Fibroblast of skin of left biceps (primary cell): ENCODE measurements around the gene VWA7.

Source experiments
- DNase-seq, 2 experiments: peaks; one replicate each; pipeline ENCODE4 v3.0.0-alpha.2; 2013; ENCODE audit warnings: low read depth in 2 of 2

Gene VWA7

DNA sequence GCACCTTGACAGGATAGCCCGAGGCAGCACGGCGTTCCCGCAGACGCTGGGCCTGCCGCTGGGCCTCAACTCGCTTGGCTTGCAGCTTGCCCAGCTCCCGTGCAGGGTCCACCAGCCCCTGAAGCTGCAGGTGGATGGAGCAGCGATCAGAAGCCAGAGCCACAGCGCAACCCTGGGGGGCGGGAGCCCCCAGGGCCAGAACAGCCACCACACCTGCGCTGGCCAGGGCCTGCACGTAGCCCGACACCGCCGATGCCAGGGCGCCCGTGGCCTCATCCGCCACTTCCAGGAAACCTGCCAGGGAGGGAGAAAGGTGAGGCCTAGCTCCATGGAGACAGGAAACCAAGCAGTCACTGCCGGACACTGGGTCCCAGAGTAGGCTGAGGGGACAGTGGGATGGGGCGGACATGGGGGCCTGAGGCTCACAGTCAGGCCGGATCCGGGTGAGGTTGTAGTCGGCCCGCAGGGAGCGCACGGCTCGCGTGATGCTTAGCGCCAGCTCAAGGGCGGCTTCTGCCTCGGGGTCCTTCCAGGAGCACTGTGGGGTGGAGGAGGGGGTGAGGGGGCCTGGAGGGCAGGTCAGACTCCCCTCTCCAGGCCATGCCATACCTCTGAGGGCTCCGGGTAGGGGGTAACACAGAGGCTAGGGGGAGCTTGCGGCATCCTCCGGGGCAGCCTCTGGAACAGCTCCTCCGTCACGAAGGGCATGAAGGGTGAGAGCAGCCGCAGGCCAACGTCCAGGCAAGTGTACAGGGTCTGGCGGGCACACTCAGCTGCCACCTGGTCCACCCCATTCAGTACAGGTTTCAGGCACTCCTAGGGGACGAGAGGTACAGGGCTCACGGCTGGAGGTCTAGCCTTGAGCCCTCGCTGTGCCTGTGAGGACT is 2.1 kb upstream of the VWA7 start:
- no peak for DNase-seq

DNA sequence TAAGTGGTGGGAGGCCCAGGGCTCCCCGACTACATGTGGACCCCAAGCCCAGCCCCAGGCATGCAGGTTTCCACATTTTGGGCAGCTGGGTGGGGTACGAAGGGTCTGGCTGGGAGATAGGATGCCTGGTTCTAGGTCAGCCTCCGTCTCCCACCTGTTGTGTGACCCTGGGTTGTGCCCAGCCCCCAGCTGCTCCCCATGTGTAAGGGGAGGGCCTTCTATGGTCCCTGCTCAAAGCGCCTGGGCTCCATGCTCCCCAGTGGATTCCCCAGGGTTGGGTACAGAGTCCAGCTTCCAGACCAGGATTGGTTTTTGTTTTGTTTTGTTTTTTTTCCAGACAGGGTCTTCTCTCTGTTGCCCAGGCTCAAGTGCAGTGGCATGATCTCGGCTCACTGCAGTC is 1.1 kb upstream of the VWA7 start:
- no peak for DNase-seq

DNA sequence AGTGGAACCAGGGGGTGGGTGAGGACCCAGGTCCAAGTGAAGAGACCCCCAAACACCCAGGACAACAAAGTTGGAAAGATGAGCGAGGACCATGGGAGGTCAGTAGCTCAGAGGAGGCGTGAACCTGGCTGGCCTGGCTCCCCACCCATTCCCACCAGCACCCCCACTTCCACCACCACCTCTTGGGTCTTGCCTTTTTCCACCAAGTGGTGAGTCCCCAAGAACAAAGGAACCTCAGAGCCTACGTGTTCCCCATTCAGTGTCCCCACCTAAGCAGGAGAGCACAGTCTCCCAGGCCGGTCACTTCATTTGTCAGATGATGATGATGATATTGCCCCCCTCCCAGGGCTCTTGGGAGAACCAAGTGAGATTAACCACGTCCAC is 531 bp upstream of the VWA7 start:
- DNase-seq = no peak

DNA sequence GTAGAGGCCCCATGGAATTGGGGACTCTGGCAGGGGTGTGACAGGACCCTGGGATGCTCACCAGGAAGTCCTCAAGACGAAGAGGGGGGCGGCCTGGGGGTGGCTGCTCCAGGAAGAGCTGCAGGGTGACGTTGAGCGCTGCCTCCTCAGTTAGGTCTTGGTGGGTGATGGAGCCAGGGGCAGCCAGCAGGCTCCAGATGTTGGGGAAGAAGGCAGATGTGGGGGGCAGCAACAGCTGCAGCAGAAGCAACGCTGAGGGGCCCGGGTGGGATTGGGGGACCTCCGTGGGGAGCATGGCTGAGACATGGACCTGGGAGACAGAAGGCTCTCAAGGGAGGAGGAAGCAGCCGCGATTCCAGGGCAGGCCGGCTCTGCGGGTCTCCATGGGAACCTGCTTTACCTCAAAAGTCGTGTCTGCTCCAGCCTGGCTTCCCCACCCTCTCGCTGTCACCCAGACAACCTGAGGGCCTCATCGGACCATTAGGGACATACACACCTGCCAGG is 591 bp downstream of the VWA7 start:
- no peak for DNase-seq

DNA sequence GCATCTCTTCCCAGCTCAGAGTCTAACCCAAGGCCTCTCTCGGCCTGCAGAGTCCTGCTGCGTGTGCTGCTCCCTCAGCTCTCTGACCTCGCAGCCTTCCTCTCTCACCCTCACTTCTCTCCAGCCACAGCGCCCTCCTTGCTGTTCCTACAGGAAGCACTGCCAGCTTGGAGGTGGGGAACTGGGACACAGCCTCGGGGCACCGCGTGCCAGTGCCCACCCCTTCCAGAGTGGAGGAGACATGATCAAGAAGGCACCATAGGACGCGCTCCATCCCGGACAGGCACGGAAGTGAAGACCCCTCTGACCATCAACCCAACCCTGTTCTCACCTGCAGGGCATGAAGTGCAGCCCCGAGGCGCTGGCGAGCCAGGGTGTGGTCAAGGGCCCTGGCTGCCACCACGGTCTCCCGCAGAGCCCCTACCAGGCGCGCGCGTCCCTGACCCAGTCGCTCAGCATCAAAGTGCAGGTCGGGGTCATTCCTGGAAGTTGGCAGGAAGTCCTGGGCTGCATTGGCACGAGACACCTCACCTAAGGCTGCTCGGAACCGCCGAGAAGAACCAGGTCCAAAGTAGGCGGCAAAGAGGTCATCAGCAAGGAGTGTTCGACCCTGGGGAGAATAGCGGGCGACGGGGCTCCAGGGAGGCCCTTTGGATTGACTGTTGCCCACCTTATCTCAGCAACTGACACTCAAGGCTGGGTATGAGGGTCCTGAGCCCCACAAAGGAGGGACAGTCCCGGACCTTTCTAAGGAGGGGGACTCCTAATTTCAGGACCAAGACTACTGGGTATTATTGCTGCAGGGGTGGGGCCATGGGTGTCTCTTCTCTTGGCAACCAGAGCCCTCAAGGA is 1.3 kb downstream of the VWA7 start:
- DNase-seq = no peak

DNA sequence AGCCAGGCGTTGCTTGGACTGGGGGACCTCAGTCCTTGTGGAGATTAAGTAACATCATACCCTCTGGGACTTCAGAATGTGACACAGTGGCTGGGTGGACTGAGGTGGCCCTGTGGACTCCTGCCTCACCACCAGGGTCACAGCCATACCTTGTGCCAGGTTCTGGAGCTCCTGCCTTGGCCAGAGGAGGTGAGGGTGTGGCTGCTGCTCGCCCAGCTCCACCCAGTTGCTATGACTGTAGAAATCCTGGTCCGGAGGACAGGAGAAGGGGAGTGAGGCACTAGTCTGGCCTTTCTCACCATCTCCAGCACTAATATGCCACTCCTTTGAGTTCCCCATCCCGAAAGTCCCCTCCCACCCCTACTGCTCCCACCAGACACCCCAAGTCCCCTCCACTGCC is 1.9 kb downstream of the VWA7 start:
- no peak for DNase-seq

DNA sequence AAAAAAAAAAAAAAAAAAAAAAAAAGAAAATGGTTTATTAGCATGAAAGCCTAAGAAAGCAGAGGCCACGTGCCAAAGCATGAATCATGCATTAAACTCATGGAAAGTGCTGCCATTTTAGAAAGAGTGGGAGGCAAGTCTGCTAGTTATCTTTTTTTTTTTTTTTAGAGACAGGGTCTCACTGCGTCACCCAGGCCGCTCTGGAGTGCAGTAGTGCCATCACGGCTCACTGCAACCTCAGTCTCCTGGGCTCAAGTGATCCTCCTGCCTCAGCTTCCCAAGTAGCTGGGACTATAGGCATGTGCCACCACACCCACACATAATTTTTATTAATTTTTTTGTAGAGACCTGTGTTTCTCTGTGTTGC is 5.2 kb downstream of the VWA7 start:
- no peak for DNase-seq

DNA sequence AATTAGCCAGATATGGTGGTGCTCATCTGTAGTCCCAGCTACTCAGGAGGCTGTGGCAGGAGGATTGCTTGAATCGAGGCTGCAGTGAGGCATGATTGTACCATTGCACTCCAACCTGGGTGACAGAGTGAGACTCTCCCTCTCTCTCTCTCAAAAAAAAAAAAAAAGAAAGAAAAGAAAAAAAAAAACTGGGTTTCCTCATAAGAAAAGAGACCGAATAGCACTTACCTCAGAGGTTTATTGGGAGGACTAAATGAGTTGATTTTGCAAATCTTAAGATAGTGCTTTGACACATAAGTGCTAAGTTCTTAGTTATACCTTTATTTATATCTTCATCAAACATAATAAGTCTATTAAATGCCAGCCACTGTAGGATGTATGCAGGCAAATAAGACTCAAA is 6.3 kb downstream of the VWA7 start:
- DNase-seq = no peak

DNA sequence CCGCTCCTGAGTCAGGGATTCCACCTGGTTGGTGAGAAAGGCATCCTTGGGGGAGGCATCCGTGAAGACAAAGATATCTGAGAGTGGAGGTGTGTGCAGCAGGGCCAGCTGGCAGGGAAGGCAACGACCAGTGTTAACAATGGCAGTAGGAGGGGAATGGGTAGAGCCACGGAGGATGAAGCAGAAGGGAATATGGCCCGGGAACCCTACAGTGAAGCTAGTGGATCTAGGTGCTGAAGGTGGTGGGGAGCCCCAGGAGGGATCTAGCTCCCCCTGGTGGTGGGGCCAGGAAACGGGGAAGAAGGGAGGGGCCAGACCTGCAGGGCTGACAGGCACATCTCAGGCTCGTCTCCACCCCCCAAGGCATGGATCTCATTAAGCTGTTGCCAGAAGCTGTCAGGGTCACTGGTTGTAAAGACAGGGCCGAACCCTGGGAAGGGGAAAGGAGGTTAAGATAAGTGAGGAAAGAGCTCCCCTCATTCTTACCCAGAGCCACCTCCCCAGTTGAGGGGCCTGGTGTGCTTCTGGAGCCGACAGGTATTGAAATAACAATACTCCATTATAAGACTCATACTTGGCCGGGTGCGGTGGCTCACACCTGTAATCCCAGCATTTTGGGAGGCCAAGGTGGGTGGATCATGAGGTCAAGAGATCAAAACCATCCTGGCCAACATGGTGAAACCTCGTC is 7.3 kb downstream of the VWA7 start:
- no peak for DNase-seq

DNA sequence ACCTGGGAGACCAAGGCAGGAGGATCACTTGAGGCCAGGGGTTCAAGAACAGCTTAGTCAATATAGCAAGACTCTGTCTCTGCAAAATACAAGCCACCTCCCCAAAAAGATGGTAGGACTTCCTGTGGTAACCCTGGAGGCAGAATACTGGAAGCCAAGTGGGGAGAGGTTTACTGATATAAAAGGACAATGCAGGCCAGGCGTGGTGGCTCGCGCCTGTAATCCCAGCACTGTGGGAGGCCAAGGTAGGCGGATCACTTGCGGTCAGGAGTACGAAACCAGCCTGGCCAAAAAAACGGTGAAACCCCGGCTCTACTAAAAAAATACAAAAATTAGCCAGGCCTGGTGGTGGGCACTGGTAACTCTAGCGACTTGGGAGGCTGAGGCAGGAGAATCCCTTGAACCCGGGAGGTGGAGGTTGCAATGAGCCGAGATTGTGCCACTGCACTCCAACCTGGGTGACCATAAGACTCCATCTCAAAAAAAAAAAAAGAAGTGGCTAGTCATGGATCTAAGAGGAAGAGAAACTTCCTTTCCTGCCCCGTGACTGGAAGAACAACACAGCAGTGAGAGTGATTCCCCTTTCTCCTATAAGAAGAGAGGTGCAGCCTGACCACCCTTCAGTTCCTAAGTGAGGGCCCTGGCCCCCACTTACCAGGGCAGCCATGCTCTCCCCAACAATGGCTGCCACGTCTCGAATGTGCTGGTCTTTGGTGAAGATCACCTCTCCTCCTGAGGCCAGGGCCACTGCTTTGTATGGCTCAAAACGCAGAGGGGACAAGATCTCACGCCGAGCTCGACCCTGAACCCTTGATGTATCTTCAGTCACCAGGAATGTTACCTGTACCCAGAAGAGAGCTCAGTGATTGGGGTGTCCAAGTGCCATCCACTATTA is 8.5 kb downstream of the VWA7 start:
- DNase-seq = no peak

DNA sequence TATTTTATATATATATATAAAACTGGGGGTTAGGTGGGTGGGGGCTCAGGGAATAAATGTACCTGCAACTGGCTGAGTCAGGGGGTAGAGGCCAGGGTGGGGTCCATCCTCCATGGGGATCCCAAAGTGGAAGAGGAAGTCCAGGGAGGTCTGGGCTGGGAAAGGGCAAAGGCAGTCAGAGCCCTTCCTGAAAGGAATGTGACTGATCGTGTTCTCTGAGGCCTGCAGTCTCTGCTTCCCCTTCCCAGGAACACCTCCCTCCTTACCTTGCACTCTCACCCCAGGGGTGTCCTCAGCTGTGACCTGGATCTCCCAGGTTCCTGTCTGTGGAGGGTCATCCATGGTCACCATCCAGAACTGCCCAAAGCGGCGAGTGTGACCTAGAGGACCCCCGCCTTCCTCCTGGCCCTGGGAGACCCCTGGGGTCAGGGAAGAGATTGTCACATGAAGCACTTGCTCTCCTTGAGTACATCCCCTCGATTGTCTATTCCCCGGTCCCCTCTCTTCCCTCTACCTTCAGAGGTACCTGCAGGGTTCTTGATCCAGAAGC is 10.0 kb downstream of the VWA7 start:
- DNase-seq = no peak

DNA sequence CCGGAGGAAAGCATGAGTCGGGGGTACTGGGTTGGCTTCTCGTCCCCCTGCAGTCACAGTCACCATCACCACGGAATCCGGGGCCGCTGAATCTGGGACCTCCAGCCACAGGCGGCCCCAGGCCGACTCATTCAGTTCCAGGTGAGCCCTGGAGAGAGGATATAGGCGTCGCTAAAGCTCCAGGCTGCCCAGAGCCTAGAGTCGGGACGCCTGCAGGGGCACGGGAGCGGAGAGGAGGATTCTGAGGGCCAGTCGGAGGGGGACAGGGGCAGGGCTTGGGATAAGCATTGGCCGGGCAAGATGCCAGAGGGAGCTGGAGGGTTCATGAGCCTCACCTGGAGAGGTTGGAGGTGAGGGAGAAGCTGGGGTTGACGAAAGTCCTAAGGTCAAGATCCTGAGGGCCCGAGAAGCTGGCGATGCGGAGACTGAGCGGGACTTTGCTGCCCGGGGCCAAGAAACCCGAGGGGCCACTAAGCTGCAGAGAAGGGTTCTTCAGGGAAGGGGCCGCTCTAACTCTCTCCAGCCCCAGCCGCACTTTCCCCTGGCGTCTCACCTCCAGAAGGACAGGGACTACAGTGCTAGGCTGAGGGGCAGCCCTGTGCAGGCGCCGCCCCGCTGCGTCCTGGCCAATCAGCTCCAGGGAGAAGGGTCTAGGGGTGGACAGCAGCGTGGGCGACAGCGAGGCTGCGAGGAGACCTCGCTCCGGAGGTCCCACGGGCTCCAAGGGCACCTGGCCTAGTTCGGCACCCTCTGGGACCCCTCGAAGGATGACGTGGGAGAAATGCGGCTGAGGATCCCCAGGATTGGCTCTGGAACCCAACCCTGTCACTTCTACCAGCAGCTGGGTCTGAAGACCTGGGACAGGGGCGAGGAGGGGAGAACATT is 11.0 kb downstream of the VWA7 start:
- no peak for DNase-seq

DNA sequence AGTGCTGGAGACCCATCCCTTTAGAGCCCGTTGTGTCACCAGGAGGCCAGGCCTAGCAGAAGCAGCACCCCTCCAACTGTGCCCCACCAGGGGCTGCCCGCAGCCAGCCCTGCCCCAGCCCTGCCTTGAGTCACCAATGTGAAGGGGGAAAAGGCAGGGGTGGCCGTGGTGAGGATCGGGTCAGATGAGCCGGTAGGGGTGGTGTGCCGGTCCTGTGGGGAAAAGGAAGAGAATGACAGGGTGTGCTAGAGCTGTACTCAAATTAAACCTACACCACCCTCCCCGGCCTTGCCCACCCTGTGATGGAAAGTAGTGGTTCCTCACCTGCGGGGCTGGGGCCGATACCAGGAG is 11.6 kb downstream of the VWA7 start:
- DNase-seq = no peak

DNA sequence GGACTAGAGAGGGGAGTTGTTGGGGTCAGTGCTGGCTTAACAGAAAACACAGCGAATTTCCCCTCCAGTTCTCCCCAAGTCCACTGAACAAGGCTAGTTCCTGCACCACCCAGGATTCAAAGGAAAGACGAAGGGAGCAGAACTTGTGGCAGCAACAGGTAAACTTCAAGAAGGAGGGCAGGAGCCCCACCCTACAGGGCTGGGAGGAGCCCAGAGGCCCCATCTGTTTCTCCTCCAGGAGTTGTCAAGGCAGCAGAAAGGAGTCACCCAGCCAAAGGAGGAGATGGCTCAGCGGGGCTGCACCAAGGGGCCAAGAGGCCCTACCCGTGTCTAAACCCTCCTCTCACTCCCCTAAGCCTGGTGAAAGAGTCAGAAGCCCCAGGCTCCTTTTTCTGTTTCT is 12.9 kb downstream of the VWA7 start:
- no peak for DNase-seq

DNA sequence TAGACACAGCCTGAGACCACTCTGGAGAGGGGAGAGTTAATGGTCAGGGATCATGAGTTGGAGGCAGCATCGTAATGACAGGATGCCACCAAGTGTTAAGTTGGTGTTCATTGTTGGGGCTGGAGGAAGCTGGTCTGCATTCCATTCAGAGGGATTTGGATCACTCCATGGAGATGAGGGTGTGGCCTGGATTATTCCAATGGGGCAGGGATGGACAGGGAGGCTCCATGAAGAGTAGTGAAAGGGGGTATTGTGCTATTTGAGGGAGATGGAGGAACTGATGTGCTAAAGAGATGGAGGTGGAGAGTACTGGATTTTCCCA is 13.5 kb downstream of the VWA7 start:
- peak in 1 of 2 experiments; percentile 17 for DNase-seq

DNA sequence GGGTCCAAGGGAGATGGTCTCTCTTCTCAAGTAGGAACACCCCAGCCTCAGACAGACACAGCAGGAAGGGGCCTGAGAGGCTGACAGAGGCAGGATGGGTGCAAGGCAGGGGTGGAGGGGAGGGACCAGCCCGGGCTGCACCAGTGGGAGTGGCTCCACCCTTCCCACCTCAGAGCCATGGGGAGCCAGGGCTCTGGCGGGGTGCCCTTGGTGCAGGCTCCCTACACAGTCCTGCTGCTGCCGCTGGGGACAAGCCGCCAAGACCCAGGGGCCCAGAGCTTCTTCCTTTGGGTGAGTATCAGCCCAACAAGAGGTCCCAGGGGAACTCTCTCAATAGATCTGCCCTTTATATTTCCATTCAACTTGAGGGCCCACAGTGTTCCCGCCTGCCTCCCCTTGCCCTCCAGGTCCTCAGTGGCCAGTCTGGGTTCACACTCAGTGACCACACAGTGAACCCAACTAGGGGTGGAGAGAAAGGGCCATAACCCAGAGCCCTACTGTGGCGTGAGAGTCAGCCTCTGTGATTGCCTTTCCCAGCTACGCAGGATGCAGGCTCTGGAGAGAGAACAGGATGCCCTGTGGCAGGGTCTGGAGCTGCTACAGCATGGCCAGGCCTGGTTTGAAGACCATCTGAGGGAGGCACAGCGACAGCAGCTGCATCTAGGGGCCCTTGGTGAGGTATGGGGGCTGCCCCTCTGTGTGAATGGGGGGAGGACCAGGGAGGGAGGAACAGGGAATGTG is 14.1 kb downstream of the VWA7 start:
- DNase-seq = no peak

DNA sequence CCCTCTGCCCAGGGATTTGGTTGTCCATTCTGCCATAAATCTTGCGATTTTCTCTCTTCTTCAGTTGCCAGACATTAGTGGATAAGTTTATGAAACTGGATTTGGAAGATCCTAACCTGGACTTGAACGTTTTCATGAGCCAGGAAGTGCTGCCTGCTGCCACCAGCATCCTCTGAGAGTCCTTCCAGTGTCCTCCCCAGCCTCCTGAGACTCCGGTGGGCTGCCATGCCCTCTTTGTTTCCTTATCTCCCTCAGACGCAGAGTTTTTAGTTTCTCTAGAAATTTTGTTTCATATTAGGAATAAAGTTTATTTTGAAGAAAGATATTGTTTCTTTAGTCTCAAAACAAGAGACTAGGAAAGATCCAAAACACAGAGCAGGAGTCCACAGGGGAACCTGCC is 14.8 kb downstream of the VWA7 start, which contains the start of gene SAPCD1:
Gene SAPCD1, plus strand, starts transcription at position 301 of the 400 bp plus-strand sequence. CDS start 399 bp downstream, outside the sequence.
- DNase-seq = no peak

DNA sequence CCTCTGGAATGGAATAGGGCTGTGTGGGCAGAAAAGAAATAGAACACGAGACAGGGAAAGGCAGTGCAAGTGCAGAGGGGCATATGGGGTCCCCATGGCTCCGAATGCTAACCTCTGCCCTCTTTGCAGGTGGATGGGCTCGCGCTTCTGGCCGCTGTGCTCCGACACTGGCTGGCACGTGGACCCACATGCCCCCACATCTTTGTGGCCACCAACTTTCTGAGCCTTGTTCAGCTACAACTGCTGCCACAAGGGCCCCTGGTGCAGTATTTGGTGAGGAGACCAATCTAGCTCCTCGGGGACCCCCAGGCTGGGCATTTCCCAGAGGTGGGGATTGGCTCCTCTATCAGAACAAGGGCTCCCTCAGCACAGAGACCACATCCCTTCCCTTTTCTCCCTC is 15.8 kb downstream of the VWA7 start:
- DNase-seq = no peak

DNA sequence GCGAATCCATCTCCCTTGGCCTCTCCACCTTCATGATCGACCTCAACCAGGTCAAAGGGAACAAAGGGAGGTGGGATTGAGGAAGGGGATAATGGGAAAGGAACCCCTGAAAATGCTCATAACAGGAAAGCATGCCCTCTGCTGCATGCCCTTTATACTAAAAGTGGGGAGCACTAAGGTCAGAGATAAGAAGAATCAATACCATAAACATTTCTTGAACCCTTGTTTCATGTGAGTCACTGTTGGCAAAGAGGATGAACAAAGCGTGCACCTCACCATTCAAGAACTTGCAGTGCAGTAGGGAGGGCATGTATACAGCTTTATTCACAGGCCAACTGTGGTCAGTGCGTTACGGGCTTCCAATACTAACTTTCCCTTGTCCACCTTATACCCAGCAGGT is 16.3 kb downstream of the VWA7 start:
- DNase-seq = no peak
